D721Med (cell line): ENCODE results near the gene MATN1.

Experiments used
- DNase-seq: peaks from one replicate; pipeline ENCODE4 v3.0.0; 2011; ENCODE audit warnings: low spot score; ENCODE audit not compliant: insufficient read length
- FAIRE-seq: peaks from 2 replicates; lab custom pipeline; 2011; peaks lifted over from hg19 to GRCh38; lab: Jason Lieb, UNC
- CTCF ChIP-seq: IDR thresholded peaks from 2 replicates; pipeline ENCODE4 v1.5.1; 2012; ENCODE audit warnings: mild to moderate bottlenecking, control low read depth; ENCODE audit not compliant: insufficient read depth; ENCODE audit errors: missing control alignments

MATN1 gene

GRCh38 chr1:30724655-30725421, 1.5 kb upstream of the MATN1 start:
- no peak for FAIRE-seq

GRCh38 chr1:30724175-30724574, 790 bp upstream of the MATN1 start:
- DNase-seq (no peak), FAIRE-seq (no peak)
- TF ChIP-seq CTCF = no peak

More at GRCh38 chr1:30724655-30725421, 1.5 kb upstream of the MATN1 start:
- no peak for TF ChIP-seq CTCF
- no peak for DNase-seq

- DNase-seq = no peak
- TF ChIP-seq CTCF = no peak
Measured at GRCh38 chr1:30721812-30722537, 1.4 kb downstream of the MATN1 start.

GRCh38 chr1:30721341-30721793, 2.0 kb downstream of the MATN1 start:
- DNase-seq (no peak), FAIRE-seq (no peak)
- no peak for TF ChIP-seq CTCF

More at GRCh38 chr1:30721812-30722537, 1.4 kb downstream of the MATN1 start:
- no peak for FAIRE-seq

GRCh38 chr1:30720271-30721223, 2.8 kb downstream of the MATN1 start:
- FAIRE-seq (no peak), DNase-seq (no peak)
- no peak for TF ChIP-seq CTCF

- no peak for DNase-seq
- no peak for FAIRE-seq
- TF ChIP-seq CTCF = no peak
Measured at GRCh38 chr1:30719406-30720270, 3.7 kb downstream of the MATN1 start.
